ENCODE data around the gene APBB1. TPM values are rescaled to one million over a fixed set of nuclear protein-coding genes. Genes with fewer than 3 reads are reported as not detected.

Gene APBB1
- total RNA-seq (100 to 1,000 TPM in 3 of 5 donors, 10 to 100 TPM in 2; 71.3 to 152 (median 106) TPM), total RNA-seq (17.8 to 185 (median 104) reads per million in 29 experiments)
- total RNA-seq (2013) = 66.1 TPM

DNA sequence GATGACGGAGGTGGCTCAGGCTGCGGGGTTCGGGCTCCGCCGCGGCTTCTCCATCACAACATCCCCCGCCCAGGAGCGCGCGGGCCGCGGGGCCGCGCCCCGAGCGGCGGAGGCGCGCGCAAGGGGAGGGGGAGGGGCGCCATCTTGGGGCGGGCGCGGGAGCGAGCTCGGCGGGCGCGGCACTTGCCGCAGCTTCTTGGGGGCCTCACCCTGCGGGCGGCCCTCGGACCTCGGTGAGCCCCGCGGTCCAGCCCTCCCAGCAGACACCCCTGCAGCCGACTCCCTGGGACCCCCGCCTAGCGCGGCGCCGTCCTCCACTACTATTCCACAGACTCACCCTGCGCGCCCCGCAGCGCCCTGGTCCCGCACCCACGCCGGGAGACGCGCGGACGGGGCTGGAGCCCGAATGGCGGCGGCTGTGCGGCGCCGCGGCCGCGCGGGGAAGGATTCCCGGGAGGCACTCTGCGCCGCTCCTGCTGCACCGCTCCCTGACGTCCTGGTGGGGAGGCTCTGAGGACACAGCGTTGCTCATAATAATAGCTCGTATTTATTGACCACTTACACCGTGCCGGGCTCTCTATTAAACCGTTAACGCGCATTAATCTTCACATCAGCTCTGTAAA, at the start of gene APBB1:
Gene APBB1, minus strand, starts transcription at position 86 of the 623 bp plus-strand sequence. CDS start 7,747 bp downstream, outside the sequence.
- Mint-ChIP-seq H3K36me3 (no peaks in the 10 kb centered on the region), H3K27ac (peak within 1 kb of the TSS; percentile 89), H3K27me3 (peaks cover 0 to 19% of the 10 kb centered on the region in 2 donors), H3K9me3 (no peaks in the 10 kb centered on the region), H3K4me3 (peak within 1 kb of the TSS in 1 of 3 donors; percentile 86), H3K4me1 (peaks cover 9 to 19% (median 15%) of the 10 kb centered on the region in 3 donors)
- H3K27ac ChIP-seq (ENCODE audit: low read length) = peak within 1 kb of the TSS; percentile 57
- CTCF ChIA-PET = interaction anchor here (0.6 to 3.9 kb wide), 11 partner anchors 13 to 86 kb away, joined by 3 to 44 read pairs (median 7); partner anchors contain the start of gene SMPD1 (in 1 of the 2)
- under 1% methylated on average over 62 of the region's 75 CpGs for WGBS (ENCODE audit: insufficient coverage)
- H3K27me3 ChIP-seq (replicated peaks in 1 of 2; ENCODE audit: control insufficient read depth in 2 of 2, extremely low read depth in 1 of 2, insufficient read depth in 2 of 2, low read length in 1 of 2) = peaks cover 0 to 2% of the 10 kb centered on the region in 2 experiments
- H3K4me3 ChIP-seq (ENCODE audit: control insufficient read depth in 1 of 2, extremely low read depth in 1 of 2, low read length in 1 of 2) = peak within 1 kb of the TSS; percentile 64 to 75
- H3K36me3 ChIP-seq (ENCODE audit: control insufficient read depth in 2 of 2, extremely low read depth in 1 of 2, insufficient read depth in 1 of 2, low read length in 1 of 2) = no peaks in the 10 kb centered on the region
- ATAC-seq (replicated peaks in 1 of 4) (peak; percentile 70 to 82 (median 78)), DNase-seq (peak; percentile 51 to 88 (median 73))
- no peaks in the 10 kb centered on the region for H3K9me3 ChIP-seq
- POLR2A ChIA-PET = interaction anchor here (0.5 to 2.0 kb wide), 12 partner anchors 11 to 328 kb away, joined by 3 to 14 read pairs (median 5); partner anchors contain the start of gene SMPD1 (in 2 of the 2)
- peaks cover 36 to 50% of the 10 kb centered on the region in 2 experiments for H3K4me1 ChIP-seq (ENCODE audit: control insufficient read depth in 1 of 2, extremely low read depth in 1 of 2, insufficient read depth in 2 of 2, low read length in 2 of 2)

DNA sequence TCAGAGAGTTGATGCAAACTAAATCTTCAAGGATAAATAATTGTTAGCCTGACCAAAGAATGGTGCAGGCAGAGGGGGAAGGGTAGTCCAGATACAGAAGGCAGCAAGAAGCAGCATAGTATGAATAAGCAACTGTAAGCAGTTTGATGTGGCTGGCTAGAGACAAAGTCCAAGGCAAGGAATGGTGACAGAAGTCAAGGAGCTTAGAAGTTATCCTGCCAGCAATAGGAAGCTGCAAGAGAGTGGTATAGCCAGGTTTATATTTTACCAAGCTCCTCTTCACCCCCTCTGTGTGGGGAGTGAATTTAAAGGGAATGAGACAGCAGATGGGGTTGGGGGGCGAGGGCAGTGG, 40.2 kb upstream of the APBB1 start:
- WGBS (ENCODE audit: insufficient coverage) = 20% methylated on average over 1 of the region's 1 CpG
- H3K4me1 Mint-ChIP-seq = no peaks in the 10 kb centered on the region
- H3K9me3 Mint-ChIP-seq = no peaks in the 10 kb centered on the region
- H3K4me3 ChIP-seq (ENCODE audit: control insufficient read depth in 1 of 2, extremely low read depth in 1 of 2, low read length in 1 of 2) = no peak overlapping the region
- H3K36me3 ChIP-seq (ENCODE audit: control insufficient read depth in 2 of 2, extremely low read depth in 1 of 2, insufficient read depth in 1 of 2, low read length in 1 of 2) = peaks cover 9 to 27% of the 10 kb centered on the region in 2 donors
- no peak overlapping the region for H3K27ac Mint-ChIP-seq
- no peak overlapping the region for H3K27ac ChIP-seq (ENCODE audit: low read length)
- no peak for DNase-seq
- H3K4me1 ChIP-seq (ENCODE audit: control insufficient read depth in 1 of 2, extremely low read depth in 1 of 2, insufficient read depth in 2 of 2, low read length in 2 of 2) = no peaks in the 10 kb centered on the region
- ATAC-seq (replicated peaks in 1 of 4) = no peak
- H3K4me3 Mint-ChIP-seq = no peak overlapping the region
- no peaks in the 10 kb centered on the region for H3K9me3 ChIP-seq
- H3K36me3 Mint-ChIP-seq = peaks cover 37% of the 10 kb centered on the region
- no peaks in the 10 kb centered on the region for H3K27me3 Mint-ChIP-seq
- H3K27me3 ChIP-seq (replicated peaks in 1 of 2; ENCODE audit: control insufficient read depth in 2 of 2, extremely low read depth in 1 of 2, insufficient read depth in 2 of 2, low read length in 1 of 2) = no peaks in the 10 kb centered on the region
- POLR2A ChIA-PET = interaction anchor here in 1 of 2 donors (0.5 kb wide), 1 partner anchor 150 kb away, joined by 5 read pairs; no protein-coding TSS in a partner anchor
- CTCF ChIA-PET = no interaction called here

DNA sequence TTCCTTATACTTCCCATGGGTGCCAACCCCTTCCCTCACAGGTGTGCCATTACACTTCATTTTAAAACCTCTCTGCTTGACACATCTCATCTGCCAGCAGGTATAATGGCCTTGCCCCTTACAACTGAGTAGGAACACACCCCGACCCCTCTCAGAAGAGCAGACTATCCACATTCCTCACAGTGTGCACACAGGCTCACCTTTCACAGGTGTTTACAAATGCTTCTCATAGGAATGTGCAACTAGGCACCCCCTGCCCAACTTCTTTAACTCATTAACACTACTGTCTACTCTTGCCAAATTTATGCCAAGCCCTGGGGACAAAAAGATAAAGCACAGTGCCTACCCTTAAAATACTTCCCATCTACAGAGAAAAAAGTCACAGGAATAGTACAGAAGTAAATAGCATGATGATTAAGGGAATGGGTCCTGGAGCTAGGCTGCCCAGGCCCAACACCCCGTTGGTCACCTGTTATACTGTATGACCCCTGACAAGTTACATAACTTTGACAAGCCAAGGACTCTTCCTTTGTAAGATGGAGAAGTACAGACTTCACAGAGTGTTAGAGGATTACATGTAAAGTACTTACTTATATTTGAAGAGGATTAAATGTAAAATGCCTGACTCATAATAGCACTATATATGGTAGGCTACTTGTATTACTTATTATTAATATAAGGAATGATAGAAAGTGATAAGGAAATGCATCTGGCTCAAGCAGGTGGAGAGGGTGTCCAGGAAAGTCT, 39.6 kb upstream of the APBB1 start:
- Histone ChIP-seq H3K4me1 (ENCODE audit: control insufficient read depth in 1 of 2, extremely low read depth in 1 of 2, insufficient read depth in 2 of 2, low read length in 2 of 2) (no peaks in the 10 kb centered on the region), H3K27me3 (replicated peaks in 1 of 2; ENCODE audit: control insufficient read depth in 2 of 2, extremely low read depth in 1 of 2, insufficient read depth in 2 of 2, low read length in 1 of 2) (no peaks in the 10 kb centered on the region), H3K27ac (ENCODE audit: low read length) (no peak overlapping the region), H3K36me3 (ENCODE audit: control insufficient read depth in 2 of 2, extremely low read depth in 1 of 2, insufficient read depth in 1 of 2, low read length in 1 of 2) (peaks cover 9 to 27% of the 10 kb centered on the region in 2 donors), H3K4me3 (ENCODE audit: control insufficient read depth in 1 of 2, extremely low read depth in 1 of 2, low read length in 1 of 2) (no peak overlapping the region), H3K9me3 (no peaks in the 10 kb centered on the region)
- ChIA-PET POLR2A (interaction anchor here in 1 of 2 donors (0.5 kb wide), 1 partner anchor 150 kb away, joined by 5 read pairs; no protein-coding TSS in a partner anchor), CTCF (no interaction called here)
- Mint-ChIP-seq H3K27ac (no peak overlapping the region), H3K4me3 (no peak overlapping the region), H3K4me1 (no peaks in the 10 kb centered on the region), H3K9me3 (no peaks in the 10 kb centered on the region), H3K36me3 (peaks cover 35% of the 10 kb centered on the region), H3K27me3 (no peaks in the 10 kb centered on the region)
- 55% methylated on average over 1 of the region's 2 CpGs for WGBS (ENCODE audit: insufficient coverage)
- ATAC-seq (replicated peaks in 1 of 4) (no peak), DNase-seq (no peak)

DNA sequence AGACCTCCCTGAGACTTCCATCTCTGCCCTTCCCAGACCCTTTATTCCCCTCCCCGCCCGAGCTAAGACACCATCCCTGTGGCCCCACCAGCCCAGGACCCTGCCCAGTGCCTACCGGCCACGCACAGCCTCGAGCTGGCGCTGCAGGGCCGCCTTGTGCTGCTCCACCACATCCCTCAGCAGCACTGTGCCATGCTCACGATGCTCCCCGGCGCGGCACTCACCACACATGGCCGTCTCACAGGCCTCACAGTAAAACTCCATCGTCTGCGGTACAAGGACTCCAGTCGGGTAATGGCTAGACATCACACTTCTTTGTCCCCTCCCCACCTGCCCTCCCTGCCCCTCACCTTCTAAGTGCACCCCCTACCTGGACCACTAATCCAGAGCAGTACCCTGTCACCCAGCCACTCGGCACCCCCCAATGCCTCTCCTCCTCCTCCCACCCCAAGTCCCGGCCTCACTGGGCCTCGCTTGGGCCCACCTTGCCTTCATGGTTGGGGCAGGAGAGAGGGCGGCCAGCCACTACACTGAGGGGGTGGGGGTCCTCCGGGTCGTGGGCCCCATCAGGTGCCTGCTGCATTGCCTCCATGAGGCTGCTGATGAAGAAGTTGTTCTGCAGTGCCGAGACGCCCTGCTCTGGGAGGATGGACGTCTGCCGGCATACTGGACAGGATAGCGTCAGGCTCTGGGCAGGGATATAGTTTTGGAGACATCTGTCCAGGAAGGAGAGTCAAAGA, 38.9 kb upstream of the APBB1 start:
- DNase-seq (no peak), ATAC-seq (replicated peaks in 1 of 4) (no peak)
- Histone ChIP-seq H3K27me3 (replicated peaks in 1 of 2; ENCODE audit: control insufficient read depth in 2 of 2, extremely low read depth in 1 of 2, insufficient read depth in 2 of 2, low read length in 1 of 2) (no peaks in the 10 kb centered on the region), H3K4me1 (ENCODE audit: control insufficient read depth in 1 of 2, extremely low read depth in 1 of 2, insufficient read depth in 2 of 2, low read length in 2 of 2) (no peaks in the 10 kb centered on the region), H3K27ac (ENCODE audit: low read length) (no peak overlapping the region), H3K9me3 (no peaks in the 10 kb centered on the region), H3K4me3 (ENCODE audit: control insufficient read depth in 1 of 2, extremely low read depth in 1 of 2, low read length in 1 of 2) (no peak overlapping the region), H3K36me3 (ENCODE audit: control insufficient read depth in 2 of 2, extremely low read depth in 1 of 2, insufficient read depth in 1 of 2, low read length in 1 of 2) (peaks cover 9 to 32% of the 10 kb centered on the region in 2 donors)
- ChIA-PET POLR2A (no interaction called here), CTCF (no interaction called here)
- no peaks in the 10 kb centered on the region for H3K9me3 Mint-ChIP-seq
- WGBS (ENCODE audit: insufficient coverage) = 96% methylated on average over 19 of the region's 26 CpGs
- no peak overlapping the region for H3K27ac Mint-ChIP-seq
- H3K27me3 Mint-ChIP-seq = no peaks in the 10 kb centered on the region
- no peak overlapping the region for H3K4me3 Mint-ChIP-seq
- peaks cover 36% of the 10 kb centered on the region for H3K36me3 Mint-ChIP-seq
- no peaks in the 10 kb centered on the region for H3K4me1 Mint-ChIP-seq

DNA sequence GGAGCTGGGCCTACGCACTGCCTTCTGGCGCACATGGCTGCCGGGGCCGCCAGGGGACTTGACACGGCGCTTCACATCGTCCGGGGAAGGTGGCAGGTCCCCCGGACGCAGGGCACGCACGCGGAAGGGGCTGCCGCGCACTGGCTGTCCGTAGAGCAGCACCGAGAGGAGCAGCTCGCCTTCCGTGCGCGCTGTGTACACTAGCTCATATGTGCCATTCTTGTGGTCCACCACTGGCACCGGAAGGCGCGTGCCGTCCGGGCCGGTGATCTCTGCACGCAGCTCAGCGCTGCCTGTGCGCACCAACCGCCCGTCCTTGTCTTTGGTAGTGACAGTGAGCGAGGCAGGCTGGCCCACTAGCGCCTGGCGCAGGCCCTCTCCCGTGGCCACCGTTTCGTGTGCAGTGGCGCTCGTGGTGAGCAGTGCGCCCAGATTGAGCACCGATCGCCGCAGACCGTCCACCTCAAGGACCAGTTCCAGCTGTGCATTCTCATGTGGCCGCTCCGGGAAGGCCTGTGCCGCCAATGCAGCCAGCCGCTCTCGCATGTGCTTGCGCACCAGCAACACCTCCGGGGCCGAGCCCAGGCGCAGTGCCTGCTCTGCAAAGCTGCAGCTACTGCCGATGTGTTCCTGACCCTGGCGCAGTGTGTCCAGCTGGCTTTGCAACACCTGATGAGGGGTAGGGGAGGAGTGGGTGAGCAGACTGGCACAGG, 37.6 kb upstream of the APBB1 start:
- peaks cover 35% of the 10 kb centered on the region for H3K36me3 Mint-ChIP-seq
- H3K27me3 Mint-ChIP-seq = no peaks in the 10 kb centered on the region
- H3K4me3 ChIP-seq (ENCODE audit: control insufficient read depth in 1 of 2, extremely low read depth in 1 of 2, low read length in 1 of 2) = no peak overlapping the region
- H3K4me1 ChIP-seq (ENCODE audit: control insufficient read depth in 1 of 2, extremely low read depth in 1 of 2, insufficient read depth in 2 of 2, low read length in 2 of 2) = no peaks in the 10 kb centered on the region
- no peaks in the 10 kb centered on the region for H3K27me3 ChIP-seq (replicated peaks in 1 of 2; ENCODE audit: control insufficient read depth in 2 of 2, extremely low read depth in 1 of 2, insufficient read depth in 2 of 2, low read length in 1 of 2)
- ATAC-seq (replicated peaks in 1 of 4) (no peak), DNase-seq (no peak)
- H3K9me3 Mint-ChIP-seq = no peaks in the 10 kb centered on the region
- no peak overlapping the region for H3K27ac Mint-ChIP-seq
- H3K36me3 ChIP-seq (ENCODE audit: control insufficient read depth in 2 of 2, extremely low read depth in 1 of 2, insufficient read depth in 1 of 2, low read length in 1 of 2) = peaks cover 9 to 37% of the 10 kb centered on the region in 2 donors
- H3K9me3 ChIP-seq = no peaks in the 10 kb centered on the region
- WGBS (ENCODE audit: insufficient coverage) = 95% methylated on average over 55 of the region's 56 CpGs
- H3K4me1 Mint-ChIP-seq = no peaks in the 10 kb centered on the region
- no peak overlapping the region for H3K27ac ChIP-seq (ENCODE audit: low read length)
- no peak overlapping the region for H3K4me3 Mint-ChIP-seq
- ChIA-PET POLR2A (interaction anchor here in 1 of 2 donors (0.6 kb wide), 1 partner anchor 25 kb away, joined by 3 read pairs; the partner anchor contains the start of genes ARFIP2 and TIMM10B), CTCF (interaction anchor here in 1 of 2 donors (1.8 kb wide), 1 partner anchor 13 kb away, joined by 7 read pairs; no protein-coding TSS in a partner anchor)

Data from T-cell (primary cell).